IMR-90 (cell line): ENCODE data around the gene GSTA1.

Source experiments
- BHLHE40 ChIP-seq: fragments of 150-350 bp; IDR thresholded peaks from 2 replicates; pipeline ENCODE4 v1.6.1; 2016; ENCODE audit warnings: mild to moderate bottlenecking, low read depth, low read length
- CEBPB ChIP-seq: IDR thresholded peaks from 2 replicates; pipeline ENCODE4 v1.6.1; 2012; ENCODE audit warnings: low read depth, low read length, improper control_type of control experiment
- CTCF ChIP-seq: conservative IDR thresholded peaks from 2 replicates; pipeline ENCODE4 v1.5.1; 2012; ENCODE audit warnings: mild to moderate bottlenecking, low read depth, low read length, improper control_type of control experiment
- FOS ChIP-seq: fragments of 150-350 bp; IDR thresholded peaks from 2 replicates; pipeline ENCODE4 v1.6.1; 2016; ENCODE audit warnings: low read depth, low read length
- MAFK ChIP-seq: IDR thresholded peaks from 2 replicates; pipeline ENCODE4 v1.6.1; 2012; ENCODE audit warnings: low read depth, low read length, improper control_type of control experiment
- MXI1 ChIP-seq: IDR thresholded peaks from 2 replicates; pipeline ENCODE4 v1.6.1; 2012; ENCODE audit warnings: low read depth, mild to moderate bottlenecking, low read length, moderate library complexity, borderline replicate concordance
- POLR2A ChIP-seq: IDR thresholded peaks from 2 replicates; pipeline ENCODE4 v1.6.1; 2012; ENCODE audit warnings: mild to moderate bottlenecking, low read depth, low read length
- RAD21 ChIP-seq: IDR thresholded peaks from 2 replicates; pipeline ENCODE4 v1.6.1; 2012; ENCODE audit warnings: low read length, improper control_type of control experiment
- RFX5 ChIP-seq: IDR thresholded peaks from 2 replicates; pipeline ENCODE4 v1.8.0; 2012; ENCODE audit warnings: low read depth, mild to moderate bottlenecking, low read length, moderate library complexity
- SMC3 ChIP-seq: fragments of 150-350 bp; IDR thresholded peaks from 2 replicates; pipeline ENCODE4 v1.6.1; 2016; ENCODE audit warnings: low read depth, mild to moderate bottlenecking, antibody characterized with exemption, low read length, moderate library complexity
- USF2 ChIP-seq: fragments of 150-350 bp; IDR thresholded peaks from 2 replicates; pipeline ENCODE4 v1.6.1; 2017; ENCODE audit warnings: mild to moderate bottlenecking, antibody characterized with exemption, low read length, low read depth

GRCh38 chr6:52808660-52809059 lies 5.0 kb upstream of the GSTA1 start:
- TF ChIP-seq CTCF (no peak), CEBPB (no peak), USF2 (no peak), MAFK (no peak), POLR2A (no peak), FOS (no peak), BHLHE40 (no peak), SMC3 (no peak), RFX5 (no peak), MXI1 (no peak), RAD21 (no peak)
